HG02943 (cell line): ENCODE measurements around the gene CACNA1B.
"Not testable (repeated sequence)": the region's sequence is repeated elsewhere in the genome, so short reads cannot be mapped to it uniquely, and the experiment has no call there.

ENCODE experiments used
- ATAC-seq: cut with Tn5 transposase; IDR thresholded peaks from one replicate; pipeline ENCODE4 v1.9.1; 2021; ENCODE audit warnings: mild to moderate bottlenecking, low read depth, moderate library complexity; ENCODE audit not compliant: unreplicated experiment

The CACNA1B gene

DNA sequence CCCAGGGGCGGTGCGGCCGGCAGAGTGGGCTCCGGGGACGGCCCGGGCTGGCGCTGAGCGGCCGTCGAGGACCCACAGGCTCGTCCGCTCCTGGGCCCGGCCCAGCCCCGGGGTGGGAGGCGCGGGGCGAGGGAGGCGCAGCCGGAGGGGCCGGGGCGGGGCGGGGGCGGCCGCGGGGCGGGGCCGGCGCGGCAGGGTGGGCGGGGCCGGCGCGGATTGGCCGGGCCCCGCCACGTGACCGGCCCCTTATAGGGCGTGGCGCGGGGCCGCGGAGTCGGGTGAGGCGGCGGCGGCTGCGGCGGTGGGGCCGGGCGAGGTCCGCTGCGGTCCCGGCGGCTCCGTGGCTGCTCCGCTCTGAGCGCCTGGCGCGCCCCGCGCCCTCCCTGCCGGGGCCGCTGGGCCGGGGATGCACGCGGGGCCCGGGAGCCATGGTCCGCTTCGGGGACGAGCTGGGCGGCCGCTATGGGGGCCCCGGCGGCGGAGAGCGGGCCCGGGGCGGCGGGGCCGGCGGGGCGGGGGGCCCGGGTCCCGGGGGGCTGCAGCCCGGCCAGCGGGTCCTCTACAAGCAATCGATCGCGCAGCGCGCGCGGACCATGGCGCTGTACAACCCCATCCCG lies at the start of gene CACNA1B:
Gene CACNA1B, plus strand, starts transcription at position 277 of the 617 bp plus-strand sequence. Its CDS starts 152 bp downstream, at position 429.
- ATAC-seq = not testable (repeated sequence)

DNA sequence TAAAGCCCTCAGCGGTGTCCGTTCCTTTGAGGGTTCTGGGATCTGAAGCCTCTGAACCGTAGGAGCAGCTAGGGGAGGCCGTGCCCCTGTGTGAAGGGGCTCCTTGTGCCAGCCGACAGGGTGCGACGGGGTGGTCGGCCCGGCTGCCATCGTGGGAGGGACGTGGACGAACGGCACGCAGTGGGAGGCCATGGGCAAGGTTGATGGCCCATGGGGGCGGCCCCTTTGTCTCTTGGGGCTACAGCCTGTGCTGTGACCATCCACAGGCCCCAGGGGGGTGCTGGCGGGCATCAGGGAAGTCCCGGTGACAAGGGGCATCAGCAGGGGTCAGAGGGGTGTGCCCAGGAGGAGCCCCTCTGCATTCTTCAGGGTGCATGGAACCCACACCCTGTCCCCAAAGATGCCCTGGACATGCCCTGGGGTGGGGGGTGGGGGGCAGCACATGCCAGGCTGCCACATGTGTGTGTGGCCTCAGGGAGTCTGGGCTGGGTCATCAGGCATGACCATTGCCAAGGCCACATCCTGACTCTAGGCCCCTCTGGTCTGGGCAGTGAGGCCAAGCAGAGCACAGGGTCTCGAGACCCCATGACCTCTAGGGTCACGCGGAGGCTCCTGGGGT lies 49.6 kb upstream of the CACNA1B start:
- no peak for ATAC-seq

DNA sequence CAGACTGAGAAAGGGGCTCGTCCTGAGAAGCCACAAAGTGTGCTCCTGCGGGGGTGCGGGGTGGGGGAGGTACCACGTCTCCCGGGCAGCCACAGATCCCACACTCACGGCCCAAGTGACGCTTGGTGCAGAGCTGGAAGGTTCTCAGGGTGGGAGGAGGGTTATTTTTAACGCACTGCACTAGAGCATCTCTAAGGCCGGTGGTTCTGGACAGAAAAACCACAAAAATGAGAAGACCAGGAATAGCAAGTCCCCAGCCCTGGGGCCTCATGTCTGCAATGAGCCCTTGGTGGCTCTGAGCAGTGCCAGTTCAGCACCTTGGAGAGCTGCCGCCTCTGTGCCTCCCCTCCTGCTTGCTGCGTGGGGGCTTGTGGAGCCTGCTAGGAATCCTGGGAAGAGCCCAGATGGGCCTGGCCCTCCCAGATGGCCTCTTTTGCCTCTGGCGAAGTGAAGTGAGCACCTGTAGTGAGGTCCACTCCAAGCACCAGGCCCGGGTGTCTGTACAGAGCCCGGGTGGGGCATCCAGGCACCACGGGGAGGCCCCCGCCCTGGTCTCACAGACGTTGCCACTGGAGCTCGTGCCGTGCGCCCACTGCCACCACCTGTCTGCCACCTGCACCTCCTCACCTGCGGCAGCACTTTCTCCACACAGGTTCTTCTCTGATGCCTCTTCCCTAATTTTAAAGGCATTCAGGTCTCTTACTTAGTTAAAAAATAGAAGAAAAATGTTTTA lies 48.9 kb upstream of the CACNA1B start:
- ATAC-seq = no peak

DNA sequence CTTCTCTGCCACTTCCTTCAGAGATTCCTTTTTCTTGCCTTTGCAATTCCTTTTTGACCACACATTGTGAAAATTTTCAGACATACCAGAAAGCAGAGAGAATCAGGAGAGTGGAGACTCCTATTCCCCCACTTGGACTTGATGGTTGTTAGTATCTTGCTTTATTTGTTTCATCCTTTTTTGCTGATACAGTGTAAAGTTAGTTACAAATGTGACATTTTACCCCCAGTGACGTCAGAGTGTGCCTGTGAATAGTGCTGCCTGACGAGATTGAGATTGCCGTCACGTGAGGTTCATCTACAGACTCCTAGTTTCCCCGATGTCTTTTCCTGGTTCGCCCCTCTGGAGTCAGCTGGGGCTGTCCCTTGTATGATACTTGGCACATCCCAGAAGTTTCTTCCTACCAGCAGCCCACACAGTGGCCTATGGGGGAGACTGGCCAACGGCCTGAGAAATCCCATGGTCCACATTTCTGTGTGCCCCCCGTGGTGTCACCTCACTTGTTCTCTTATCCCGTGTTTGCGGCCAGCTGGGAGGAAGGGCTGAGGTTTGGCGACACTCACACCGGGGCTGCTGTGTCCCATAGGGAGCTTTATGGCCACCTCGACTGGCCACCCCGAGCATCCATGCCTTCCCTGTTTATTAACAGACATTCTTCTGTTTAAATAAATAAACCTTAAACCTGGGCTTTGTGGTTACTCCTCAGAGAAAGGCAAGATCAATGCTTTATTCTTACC lies 48.2 kb upstream of the CACNA1B start:
- ATAC-seq = no peak

DNA sequence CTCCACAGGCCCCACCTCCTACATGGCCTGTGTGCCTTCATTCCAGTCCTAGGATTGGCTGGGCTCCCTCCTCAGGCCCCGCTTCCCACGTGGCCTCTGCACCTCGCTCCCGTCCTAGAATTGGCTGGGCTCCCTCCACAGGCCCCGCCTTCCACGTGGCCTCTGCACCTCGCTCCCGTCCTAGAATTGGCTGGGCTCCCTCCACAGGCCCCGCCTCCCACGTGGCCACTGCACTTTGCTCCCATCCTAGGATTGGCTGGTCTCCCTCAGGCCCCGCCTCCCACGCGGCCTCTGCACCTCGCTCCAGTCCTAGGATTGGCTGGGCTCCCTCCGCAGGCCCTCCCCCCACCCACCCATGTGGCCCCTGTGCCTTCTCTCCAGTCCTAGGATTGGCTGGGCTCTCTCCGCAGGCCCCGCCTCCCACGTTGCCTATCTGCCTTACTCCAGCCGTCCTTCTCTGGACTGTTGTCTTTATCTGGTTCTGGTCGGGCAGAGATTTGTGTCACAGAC lies 45.3 kb upstream of the CACNA1B start:
- ATAC-seq = no peak

- no peak for ATAC-seq
These were observed 44.6 kb upstream of the CACNA1B start for GRCh38 chr9:137832830-137833590.

DNA sequence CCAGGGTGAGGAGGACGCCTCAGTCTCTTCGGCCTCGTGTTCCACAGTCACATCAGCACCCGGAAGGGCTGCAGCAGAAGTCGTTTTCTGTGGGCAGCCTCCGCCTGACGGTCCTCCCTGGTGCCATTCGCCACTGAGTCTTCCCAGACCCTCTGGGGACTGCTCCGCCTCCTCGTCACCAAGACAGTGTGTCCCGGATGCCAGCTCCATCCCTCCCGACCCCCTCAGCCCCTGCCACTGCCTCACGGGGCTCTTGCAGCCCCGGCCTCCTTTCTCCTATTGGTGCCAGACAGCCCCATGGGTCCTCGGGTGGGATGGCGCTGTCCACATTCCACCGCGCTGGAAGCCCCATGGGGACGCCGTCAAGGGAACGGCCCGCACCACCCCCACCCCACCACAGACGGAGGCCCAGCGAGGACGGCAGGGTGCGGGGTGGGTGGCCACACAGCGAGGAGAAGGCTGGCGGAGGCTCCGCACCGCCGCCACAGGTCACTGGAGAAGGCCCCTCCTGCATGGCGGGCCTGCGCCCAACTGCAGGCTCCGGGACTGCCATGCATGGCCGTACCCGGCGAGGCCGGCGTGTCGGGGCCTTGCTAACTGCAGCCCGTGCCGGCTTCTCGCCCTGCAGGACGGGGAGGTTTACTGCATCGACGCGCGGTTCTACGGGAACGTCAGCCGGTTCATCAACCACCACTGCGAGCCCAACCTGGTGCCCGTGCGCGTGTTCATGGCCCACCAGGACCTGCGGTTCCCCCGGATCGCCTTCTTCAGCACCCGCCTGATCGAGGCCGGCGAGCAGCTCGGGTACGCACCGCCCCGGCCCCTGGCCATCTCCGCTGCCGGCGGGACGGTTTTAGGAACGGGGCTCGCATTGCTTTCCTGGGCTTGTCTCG lies 43.6 kb upstream of the CACNA1B start:
- ATAC-seq = no peak

GRCh38 chr9:137834846-137835546 lies 42.6 kb upstream of the CACNA1B start:
- no peak for ATAC-seq

- no peak for ATAC-seq
These were observed 41.3 kb upstream of the CACNA1B start for GRCh38 chr9:137836151-137836830.

DNA sequence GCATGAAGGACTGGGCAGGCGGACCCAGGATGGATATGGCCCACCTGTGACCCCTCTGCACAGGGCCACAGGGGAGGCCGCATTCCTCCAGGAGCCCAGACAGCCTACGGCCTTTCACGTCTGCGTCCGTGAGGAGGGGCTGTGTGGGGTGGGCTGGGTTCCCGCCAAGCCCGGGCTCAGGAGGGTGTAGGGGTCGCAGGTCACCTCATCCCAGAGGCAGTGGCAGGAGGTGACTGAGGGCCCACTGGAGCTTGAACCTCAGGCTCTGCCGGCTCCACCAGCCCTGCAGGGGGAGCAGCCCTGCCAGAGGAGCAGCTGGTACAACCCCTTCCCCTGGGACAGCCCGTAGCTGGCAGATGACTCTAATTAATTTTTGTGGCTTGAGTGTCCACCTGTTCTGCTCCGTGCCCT lies 40.7 kb upstream of the CACNA1B start:
- no peak for ATAC-seq

- no peak for ATAC-seq
These were observed 40.0 kb upstream of the CACNA1B start for GRCh38 chr9:137837345-137838278.

DNA sequence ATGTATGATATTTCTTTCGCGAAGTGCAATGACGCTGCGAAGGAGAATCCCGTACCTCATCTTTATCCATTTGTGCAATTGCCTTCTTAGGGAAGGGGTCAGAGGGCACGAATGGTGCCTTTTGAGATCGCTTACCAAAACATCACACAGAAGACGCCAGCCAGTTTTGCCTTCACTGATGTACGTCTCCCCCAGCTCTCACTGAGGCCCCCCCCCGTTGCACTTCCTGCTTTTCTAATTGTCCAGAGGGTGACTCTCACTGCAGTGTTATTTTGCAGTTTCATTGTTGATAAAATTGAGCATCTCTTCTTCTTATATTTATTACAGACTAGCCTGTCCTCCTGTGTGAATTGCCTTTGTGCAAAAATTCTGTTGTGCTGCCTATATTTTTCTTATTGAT lies 39.0 kb upstream of the CACNA1B start:
- no peak for ATAC-seq

- ATAC-seq = no peak
These were observed 34.2 kb upstream of the CACNA1B start for GRCh38 chr9:137843355-137843754.

- no peak for ATAC-seq
These were observed 25.9 kb upstream of the CACNA1B start for GRCh38 chr9:137851516-137852267.

GRCh38 chr9:137853392-137853995 lies 24.1 kb upstream of the CACNA1B start:
- ATAC-seq = no peak

DNA sequence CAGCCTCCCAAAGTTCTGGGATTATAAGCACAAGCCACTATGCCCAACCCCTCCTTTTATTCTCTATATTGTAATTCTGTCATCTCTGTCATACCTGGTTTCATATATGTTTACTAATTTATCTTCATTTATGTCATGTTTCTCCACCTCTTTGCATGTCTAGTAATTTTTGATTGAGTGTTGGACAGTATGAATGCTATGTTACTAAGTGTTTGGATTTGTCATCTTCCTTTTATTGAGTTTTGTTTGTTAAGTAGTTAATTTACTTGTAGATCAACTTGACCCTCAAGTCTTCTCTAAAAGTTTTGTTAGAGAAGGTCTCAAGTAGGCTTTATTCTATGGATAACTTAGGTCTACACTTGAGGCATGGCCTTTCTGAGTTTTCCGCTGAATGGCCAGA lies 17.2 kb upstream of the CACNA1B start:
- ATAC-seq = no peak
